ENCODE measurements around the gene RNASEH2B. TPM values are rescaled to one million over a fixed set of nuclear protein-coding genes. Genes with fewer than 3 reads are reported as not detected.

Gene RNASEH2B
- total and polyA plus RNA-seq, 2 of the 13 experiments (the other 11 are each of a cell fraction or from before 2014, with no cell fraction given) = 17.2 to 55.4 TPM

- TF ChIP-seq, protein P1, sequence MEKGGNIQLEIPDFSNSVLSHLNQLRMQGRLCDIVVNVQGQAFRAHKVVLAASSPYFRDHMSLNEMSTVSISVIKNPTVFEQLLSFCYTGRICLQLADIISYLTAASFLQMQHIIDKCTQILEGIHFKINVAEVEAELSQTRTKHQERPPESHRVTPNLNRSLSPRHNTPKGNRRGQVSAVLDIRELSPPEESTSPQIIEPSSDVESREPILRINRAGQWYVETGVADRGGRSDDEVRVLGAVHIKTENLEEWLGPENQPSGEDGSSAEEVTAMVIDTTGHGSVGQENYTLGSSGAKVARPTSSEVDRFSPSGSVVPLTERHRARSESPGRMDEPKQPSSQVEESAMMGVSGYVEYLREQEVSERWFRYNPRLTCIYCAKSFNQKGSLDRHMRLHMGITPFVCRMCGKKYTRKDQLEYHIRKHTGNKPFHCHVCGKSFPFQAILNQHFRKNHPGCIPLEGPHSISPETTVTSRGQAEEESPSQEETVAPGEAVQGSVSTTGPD (CRISPR knock-in tag; IDR thresholded peaks at IDR 0.05) = no peak
- no peak for TF ChIP-seq ZNF75D (CRISPR knock-in tag; IDR thresholded peaks at IDR 0.05; ENCODE audit: borderline replicate concordance)
- no peak for TF ChIP-seq ZBTB42 (CRISPR knock-in tag; IDR thresholded peaks at IDR 0.05)
Measured at GRCh38 chr13:50945669-50946068, 36.1 kb downstream of the RNASEH2B start (continued).

DNA sequence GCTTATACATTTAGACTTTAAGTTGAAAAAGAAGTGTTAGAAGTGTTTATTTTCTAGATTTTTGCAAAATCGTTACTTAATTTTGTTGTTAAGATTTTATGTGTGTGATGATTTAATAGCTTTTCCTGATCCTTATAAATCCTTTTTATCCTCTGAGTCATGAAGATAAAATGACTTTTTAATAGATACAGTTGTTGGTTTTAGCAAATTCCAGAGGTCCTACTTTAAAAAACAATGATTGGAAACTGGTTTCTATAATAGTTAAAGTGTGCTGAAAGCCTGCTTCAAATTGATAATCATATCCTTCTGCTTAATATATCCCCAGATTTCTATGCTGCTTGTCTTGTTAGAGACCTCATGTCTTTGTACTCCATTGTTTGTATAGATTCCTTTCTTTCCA is 39.0 kb downstream of the RNASEH2B start:
- TF ChIP-seq ARID4A (CRISPR knock-in tag; IDR thresholded peaks at IDR 0.05; ENCODE audit: borderline replicate concordance) (no peak), GLMP (CRISPR knock-in tag; IDR thresholded peaks at IDR 0.05; ENCODE audit: borderline replicate concordance) (no peak)
- H3K9ac ChIP-seq (ENCODE audit: insufficient read depth, low read depth, low read length) = no peak overlapping the region
- no peak for FAIRE-seq
- no peak overlapping the region for H3K27ac ChIP-seq (ENCODE audit: extremely low read length, insufficient read depth, low read length)
- 98% methylated on average over 1 of the region's 1 CpG for WGBS (ENCODE audit: low lambda C conversion rate)
- no peaks in the 10 kb centered on the region for H3K27me3 ChIP-seq (ENCODE audit: control insufficient read depth in 1 of 2, insufficient read depth in 2 of 2, low read length in 2 of 2)
- no peak for ATAC-seq
- DNase-seq (ENCODE audit: low spot score) = no peak
- H3K79me2 ChIP-seq (ENCODE audit: insufficient read depth, low read length) = no peaks in the 10 kb centered on the region
- no peak overlapping the region for H2AFZ ChIP-seq (ENCODE audit: low read length)
- no peaks in the 10 kb centered on the region for H3K4me1 ChIP-seq (ENCODE audit: insufficient read depth, low read length)
- H3K4me3 ChIP-seq (replicated peaks in 1 of 3; ENCODE audit: insufficient read depth in 1 of 3, low read depth in 2 of 3, low read length in 3 of 3) = no peak overlapping the region
- CTCF ChIA-PET (ENCODE audit: low intra/inter-chr PET ratio, low total read pairs) = no interaction called here
- intact Hi-C loops (cut with micrococcal nuclease; ENCODE audit: unreplicated experiment) = no loop called here
- H3K36me3 ChIP-seq (replicated peaks in 1 of 2; ENCODE audit: control insufficient read depth in 1 of 2, insufficient read depth in 2 of 2, low read length in 2 of 2) = peaks cover 2 to 7% of the 10 kb centered on the region in 2 experiments; a peak in 4 of 5 replicates
- in situ Hi-C loops (cut with HindIII; ENCODE audit: extremely low pct_ligation_motif_present, low pct_unique_long_range_greater_than_20kb) = no loop called here
- no peaks in the 10 kb centered on the region for H4K20me1 ChIP-seq (ENCODE audit: insufficient read depth, low read length)
- no peaks in the 10 kb centered on the region for H3K9me3 ChIP-seq (ENCODE audit: low read length)
- no peak overlapping the region for H3K4me2 ChIP-seq (ENCODE audit: low read depth, low read length)
- POLR2A ChIA-PET = no interaction called here
- no TSS peak for BruUV-seq (replicated peaks)
